Measurements from ENCODE around the gene SUPT20HL1.
"Not testable (repeated sequence)": the region's sequence is repeated elsewhere in the genome, so short reads cannot be mapped to it uniquely, and the experiment has no call there.

SUPT20HL1 gene

DNA sequence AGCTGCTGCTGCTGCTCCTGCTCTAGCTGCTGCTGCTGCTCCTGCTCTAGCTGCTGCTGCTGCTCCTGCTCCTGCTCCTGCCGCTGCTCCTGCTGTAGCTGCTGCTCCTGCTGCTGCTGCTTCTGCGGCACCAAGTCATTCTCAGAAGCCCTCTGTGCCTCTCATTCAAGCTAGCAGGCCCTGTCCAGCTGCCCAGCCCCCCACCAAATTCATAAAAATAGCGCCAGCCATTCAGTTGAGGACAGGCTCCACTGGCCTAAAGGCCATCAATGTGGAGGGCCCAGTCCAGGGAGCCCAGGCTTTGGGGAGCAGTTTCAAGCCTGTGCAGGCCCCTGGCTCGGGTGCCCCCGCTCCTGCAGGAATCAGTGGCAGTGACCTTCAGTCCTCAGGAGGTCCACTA lies 3.9 kb downstream of the SUPT20HL1 start:
- no peak for DNase-seq

DNA sequence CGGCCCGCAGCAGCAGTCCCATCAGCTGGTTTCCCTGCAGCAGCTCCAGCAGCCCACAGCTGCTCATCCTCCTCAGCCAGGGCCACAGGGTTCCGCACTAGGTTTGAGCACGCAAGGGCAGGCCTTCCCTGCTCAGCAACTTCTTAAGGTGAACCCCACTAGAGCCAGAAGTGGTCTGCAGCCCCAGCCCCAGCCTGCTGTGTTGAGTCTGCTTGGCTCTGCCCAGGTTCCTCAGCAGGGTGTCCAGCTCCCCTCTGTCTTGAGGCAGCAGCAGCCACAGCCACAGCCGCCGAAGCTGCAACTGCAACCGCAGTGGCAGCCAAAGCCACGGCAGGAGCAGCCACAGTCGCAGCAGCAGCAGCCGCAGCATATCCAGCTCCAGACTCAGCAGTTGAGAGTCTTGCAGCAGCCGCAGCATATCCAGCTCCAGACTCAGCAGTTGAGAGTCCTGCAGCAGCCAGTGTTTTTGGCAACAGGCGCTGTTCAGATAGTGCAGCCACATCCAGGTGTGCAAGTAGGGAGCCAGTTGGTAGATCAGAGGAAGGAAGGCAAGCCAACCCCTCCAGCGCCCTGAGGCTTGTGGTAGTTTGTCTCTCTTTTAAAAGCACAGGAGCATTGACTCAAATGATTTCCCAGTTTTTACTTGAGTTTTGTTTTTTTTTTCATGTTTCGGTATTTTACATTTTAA lies 4.6 kb downstream of the SUPT20HL1 start:
- DNase-seq: no peak

DNA sequence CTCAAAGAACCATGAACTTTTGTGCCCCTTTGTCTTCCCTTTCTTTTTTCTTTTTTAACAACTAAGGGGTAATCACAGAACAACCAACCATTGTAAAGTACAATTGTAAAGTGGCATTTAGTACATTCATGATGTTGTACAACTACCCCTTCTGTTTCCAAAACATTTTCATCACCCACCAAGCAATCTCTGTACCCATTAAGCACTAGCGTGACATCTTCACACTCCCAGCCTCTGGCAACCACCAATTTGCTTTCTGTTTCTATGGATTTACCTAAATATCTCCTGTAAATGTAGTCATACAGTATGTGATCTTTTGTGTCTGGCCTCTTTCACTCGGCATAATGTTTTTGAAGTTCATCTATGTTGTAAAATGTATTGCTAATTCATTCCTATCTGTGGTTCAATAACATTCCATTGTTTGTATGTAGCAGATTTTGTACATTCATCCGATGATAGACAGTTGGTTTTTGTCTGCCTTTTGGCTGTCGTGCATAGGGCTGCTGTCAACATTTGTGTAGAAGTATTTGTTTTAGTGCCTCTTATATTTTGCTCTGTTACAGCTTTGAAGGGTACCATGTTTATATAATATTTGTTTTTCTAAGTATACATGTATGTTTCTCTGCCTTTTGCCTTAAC lies 6.4 kb downstream of the SUPT20HL1 start:
- DNase-seq: not testable (repeated sequence)

GRCh38 chrX:24369816-24370215 lies 9.4 kb downstream of the SUPT20HL1 start:
- DNase-seq: no peak

DNA sequence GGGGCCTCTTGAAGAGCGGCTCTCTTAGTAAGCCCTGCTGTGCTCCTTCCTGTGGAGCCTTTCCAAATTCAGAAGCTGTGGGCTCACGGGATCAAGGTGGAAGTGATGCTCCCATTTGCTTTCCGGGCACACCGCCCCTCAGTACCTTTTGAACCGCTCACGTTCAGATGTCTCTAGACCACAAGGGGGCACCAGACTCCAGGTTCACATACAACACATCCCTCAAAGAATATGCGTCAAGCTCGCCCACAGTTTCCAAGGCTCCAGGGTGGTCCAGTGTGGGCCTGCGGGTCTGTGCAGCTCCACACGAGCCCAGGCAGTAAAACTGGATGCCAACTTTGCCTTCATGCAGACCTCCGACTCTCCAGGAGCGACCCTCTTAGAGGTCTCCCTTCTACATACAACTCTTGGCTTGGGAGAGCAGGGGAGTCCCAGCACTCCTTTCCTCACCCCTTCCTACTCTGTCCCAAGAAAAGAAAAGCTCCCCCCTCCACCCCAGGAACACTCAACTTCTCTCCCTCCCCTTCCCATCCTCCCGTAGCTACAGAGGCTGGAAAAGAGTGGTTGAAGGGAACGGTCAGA lies 11.0 kb downstream of the SUPT20HL1 start:
- DNase-seq: peak; percentile 2

GRCh38 chrX:24372021-24372763 lies 11.8 kb downstream of the SUPT20HL1 start:
- no peak for DNase-seq

DNA sequence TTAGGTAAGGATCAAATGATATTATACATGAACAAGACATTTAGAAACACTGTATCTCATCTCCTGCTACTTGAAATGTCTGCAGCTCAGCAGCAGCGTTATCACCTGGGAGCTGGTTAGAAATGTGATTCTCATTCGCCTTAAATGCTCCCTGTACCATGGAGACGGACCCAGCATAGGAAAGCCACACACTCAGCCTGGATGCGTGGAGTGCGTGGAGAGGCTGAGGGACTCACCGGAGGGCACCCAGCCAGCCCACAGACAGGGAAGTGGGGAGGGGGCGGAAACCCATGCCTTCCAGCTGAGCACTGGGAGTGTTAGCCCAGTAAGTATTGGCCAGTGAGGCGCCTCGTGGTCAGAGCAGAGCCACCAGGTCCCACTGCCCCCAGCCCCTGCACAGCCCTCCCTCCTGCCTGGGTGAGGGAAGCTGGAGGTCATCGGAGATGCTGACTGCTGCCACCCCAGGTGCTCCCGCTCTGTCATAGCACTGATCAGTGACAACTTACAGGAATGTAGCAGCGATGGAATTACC lies 15.2 kb downstream of the SUPT20HL1 start:
- DNase-seq: peak; percentile 15

DNA sequence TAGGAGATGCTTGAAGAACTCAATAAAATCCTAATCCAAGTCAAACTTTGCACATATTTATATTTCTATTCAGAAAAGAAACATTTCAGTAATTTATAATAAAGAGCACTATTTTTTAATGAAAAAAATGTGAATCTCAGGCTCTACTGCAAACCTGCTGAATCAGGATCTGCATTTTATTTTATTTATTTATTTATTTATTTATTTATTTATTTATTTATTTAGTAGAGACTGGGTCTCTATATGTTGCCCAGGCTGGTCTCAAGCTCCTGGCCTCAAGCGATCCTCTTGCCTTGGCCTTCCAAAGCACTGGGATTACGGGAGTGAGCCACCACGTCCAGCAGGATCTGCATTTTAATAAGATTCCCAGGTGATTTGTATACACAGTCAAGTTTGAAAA lies 16.0 kb downstream of the SUPT20HL1 start:
- no peak for DNase-seq

DNA sequence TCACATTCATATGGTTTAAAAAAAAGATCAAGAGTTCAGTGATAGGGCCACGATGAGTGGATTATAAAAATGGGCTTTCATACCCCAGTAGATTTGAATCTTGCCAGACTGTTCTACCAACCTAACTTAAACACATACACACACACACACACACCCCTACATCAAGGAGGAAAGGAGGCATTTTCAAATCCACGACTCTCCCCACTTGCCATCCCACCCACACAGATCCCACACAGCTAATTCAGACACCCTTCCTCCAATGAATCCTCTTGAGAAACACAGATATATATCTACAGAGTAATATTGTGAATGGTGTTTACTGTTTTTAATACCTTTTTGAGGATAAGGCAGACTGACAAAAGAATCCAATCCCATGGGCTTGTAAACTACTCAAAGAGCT lies 16.8 kb downstream of the SUPT20HL1 start:
- DNase-seq: no peak

DNA sequence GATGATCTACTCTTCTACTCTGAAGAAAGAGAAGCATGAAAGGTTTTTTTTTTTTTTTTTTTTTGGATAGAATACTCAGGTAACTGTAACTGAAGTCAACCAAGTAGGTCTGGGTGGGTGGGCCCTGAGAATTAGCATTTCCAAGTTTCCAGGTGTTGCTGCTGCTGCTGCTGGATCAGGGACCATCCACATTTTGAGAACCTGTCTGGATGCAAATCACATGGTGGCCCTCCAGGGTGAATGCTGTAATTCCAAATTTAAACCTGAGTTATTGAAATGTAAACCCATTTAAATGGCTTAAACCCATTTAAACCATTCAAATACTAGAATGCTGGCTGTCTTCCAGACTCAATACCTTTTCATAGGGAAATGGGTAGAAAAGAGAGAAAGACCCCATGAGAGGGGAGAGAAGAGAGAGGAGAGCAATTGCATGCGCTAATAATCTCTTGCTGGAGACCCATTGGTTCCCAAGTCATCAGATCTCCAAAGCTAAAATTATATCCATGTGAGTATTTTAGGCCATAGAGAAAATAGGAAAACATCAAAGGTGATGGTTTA lies 17.6 kb downstream of the SUPT20HL1 start:
- no peak for DNase-seq

GRCh38 chrX:24378706-24379105 lies 18.3 kb downstream of the SUPT20HL1 start:
- DNase-seq: no peak

- no peak for DNase-seq
Measured at GRCh38 chrX:24380262-24381187, 20.1 kb downstream of the SUPT20HL1 start.

- DNase-seq: not testable (repeated sequence)
Measured at GRCh38 chrX:24382315-24382714, 21.9 kb downstream of the SUPT20HL1 start.

DNA sequence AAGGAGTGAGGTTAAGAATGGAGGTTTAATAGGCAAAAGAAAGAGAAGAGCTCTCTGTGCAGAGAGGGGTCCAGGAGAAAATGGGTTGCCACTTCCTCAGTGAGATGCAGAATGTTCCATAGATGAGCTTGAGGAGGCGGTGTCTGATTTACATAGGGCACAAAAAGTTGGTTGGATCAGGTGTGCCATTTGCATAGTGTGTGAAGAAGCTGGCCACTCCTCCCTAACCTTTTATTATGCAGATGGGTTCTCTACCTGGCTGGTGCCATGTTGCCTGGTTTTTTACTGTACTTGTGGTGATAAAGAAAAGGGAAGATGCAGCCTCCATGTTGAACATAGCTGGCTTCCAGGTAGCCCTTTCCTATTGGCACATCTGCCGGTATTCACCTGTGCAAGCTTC lies 27.3 kb downstream of the SUPT20HL1 start:
- no peak for DNase-seq

DNA sequence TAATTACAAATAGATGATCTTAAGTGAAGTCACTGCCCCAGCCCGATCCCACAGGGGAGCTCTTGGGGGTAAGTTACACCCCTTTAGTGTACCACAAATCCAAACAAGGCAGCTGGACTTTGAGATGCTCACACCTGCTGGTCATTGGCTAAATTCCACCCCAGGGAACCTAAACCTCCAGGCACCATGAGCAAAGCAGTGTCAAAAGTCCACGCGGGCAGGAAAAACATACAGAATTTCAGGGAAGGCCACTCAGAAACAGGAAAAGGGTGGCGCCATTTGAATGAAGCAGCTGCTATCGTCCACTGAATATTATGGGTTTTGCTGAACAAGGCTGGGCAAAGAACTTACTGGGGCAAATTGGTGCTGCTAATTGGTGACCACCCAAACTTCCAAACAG lies 30.9 kb downstream of the SUPT20HL1 start:
- DNase-seq: no peak

- DNase-seq: no peak
Measured at GRCh38 chrX:24391843-24392242, 31.4 kb downstream of the SUPT20HL1 start.

GRCh38 chrX:24392709-24393108 lies 32.3 kb downstream of the SUPT20HL1 start:
- no peak for DNase-seq

DNA sequence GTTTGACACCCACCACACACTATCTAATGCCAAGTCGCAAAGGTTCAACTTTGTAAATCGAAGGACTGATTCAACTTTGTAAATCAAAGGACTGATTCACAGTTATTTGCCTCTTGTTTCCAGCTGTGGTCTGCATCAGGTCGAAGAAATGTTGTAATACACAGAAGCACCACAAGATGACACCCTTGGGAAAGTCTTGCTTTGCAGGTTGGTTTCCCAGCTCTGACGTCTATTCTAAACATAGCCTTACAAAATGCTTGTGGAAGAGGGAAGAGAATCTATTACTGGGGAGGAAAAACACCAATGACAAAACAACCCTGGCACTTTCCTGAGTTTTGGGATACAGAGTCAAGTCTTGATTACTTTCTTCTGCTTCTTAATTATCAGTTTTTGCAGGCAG lies 35.3 kb downstream of the SUPT20HL1 start:
- DNase-seq: peak; percentile 77

DNA sequence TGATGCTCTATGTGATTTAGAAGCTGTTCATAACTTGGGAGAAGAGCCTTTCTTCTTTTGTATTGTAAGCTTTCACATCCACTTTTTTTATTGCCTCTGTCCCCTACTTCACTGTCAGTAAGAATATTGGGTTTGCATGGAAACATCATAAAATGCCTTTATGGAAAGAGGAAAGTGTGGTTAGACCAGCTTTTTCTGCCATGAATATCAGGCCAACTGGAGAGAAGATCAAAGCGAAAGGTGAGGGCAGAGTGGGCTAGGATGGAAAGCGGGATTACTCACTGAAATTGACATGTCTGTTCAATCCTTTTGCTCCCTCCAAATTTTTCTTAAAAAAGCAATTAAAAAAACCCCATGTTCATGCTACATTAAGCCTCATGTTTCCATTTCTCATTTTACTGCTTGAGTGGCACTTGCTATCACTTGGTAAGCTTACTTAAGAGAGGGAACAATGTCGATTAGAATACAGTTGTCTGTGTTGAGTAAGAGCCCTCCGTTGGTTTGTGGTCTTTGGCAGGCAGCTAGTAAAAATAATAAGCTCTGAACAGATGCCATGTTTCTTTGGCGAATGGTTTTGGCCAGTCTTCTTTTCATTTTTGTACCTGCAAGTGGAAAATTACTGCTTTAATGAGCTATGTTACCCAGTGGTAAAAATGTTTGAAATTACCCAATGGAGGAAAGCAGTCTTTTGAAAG lies 35.9 kb downstream of the SUPT20HL1 start:
- DNase-seq: peak; percentile 35

GRCh38 chrX:24396931-24397279 lies 36.5 kb downstream of the SUPT20HL1 start:
- DNase-seq: no peak

DNA sequence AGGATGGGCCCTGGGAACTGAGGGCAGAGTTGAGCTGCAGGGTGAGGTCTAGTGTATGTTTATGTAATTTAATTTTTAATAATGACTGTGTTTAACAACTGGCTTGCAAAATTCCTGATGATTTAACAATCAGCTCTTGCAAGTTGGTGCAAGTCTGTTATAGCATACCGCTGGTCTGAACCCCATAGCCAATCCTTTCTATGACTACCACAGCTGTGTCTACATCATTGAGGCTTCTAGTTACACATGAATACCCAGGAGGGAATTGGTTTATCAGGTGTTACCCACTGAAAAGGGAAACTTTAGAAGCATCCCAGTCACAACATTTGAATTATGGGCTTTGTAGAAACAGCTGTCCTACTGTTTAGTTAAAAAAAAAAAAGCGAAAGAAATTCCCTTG lies 38.3 kb downstream of the SUPT20HL1 start:
- DNase-seq: no peak

Data from NCI-H2107 (cell line).